Tibial nerve (tissue), 4 donors: Measurements from ENCODE around the gene COPG2. TPM values are rescaled to one million over a fixed set of nuclear protein-coding genes. Genes with fewer than 3 reads are reported as not detected.
"Not testable (repeated sequence)": the region's sequence is repeated elsewhere in the genome, so short reads cannot be mapped to it uniquely, and the experiment has no call there.

ENCODE experiments used
- DNase-seq, 2 donors: peaks; one replicate each; pipeline ENCODE4 v3.0.0-alpha.2; 2019; ENCODE audit warnings: low spot score in 2 of 2
- H3K27ac ChIP-seq, 4 donors: fragments of 200-600 bp; sonication (generic) in 3 of 4; one replicate each; pipeline ENCODE4 v1.5.1; 2017 to 2019; ENCODE audit warnings: mild to moderate bottlenecking in 1 of 4
- H3K27me3 ChIP-seq, 2 donors: fragments of 200-600 bp; sonication (generic) in 1 of 2; one replicate each; pipeline versions ENCODE4 v1.5.1 to v1.6.0; 2017 to 2019
- H3K36me3 ChIP-seq, 3 donors: fragments of 200-600 bp; sonication (generic); one replicate each; pipeline ENCODE4 v1.5.1; 2018 to 2019
- H3K4me1 ChIP-seq, 4 donors: fragments of 200-600 bp; sonication (generic) in 3 of 4; one replicate each; pipeline ENCODE4 v1.5.1; 2017 to 2019
- H3K4me3 ChIP-seq, 4 donors: fragments of 200-600 bp; sonication (generic) in 3 of 4; one replicate each; pipeline ENCODE4 v1.5.1; 2017 to 2019; ENCODE audit warnings: mild to moderate bottlenecking in 1 of 4, moderate library complexity in 1 of 4
- H3K9me3 ChIP-seq, 4 donors: fragments of 200-600 bp; sonication (generic) in 3 of 4; one replicate each; pipeline ENCODE4 v1.5.1; 2017 to 2019
- CTCF ChIP-seq, 5 experiments: fragments of 200-600 bp in 3 of 5; fragments of 450-650 bp in 2 of 5; sonication (generic) in 3 of 5; IDR thresholded peaks; one replicate each; pipeline ENCODE4 v1.5.1; 2016 to 2019; ENCODE audit warnings: antibody characterized with exemption in 5 of 5, mild to moderate bottlenecking in 3 of 5, moderate library complexity in 2 of 5
- EP300 ChIP-seq, 2 donors: sonication (generic); formaldehyde crosslinking; IDR thresholded peaks; one replicate each; pipeline ENCODE4 v1.6.1; 2017; ENCODE audit warnings: antibody characterized with exemption in 2 of 2, mild to moderate bottlenecking in 1 of 2
- POLR2A ChIP-seq, 2 donors: fragments of 450-650 bp; IDR thresholded peaks; one replicate each; pipeline ENCODE4 v1.6.1; 2017; ENCODE audit warnings: antibody characterized with exemption in 2 of 2, mild to moderate bottlenecking in 2 of 2, moderate library complexity in 2 of 2
- WGBS, 2 donors: methylation state at CpG; one replicate each; pipeline ENCODE4 v1.1.5; 2018; 5-methylcytosine and 5-hydroxymethylcytosine counted together
- total RNA-seq, 4 donors: library from RNA; depleted of rRNA; stranded (reverse); fragments of >200 nt; gene quantifications; one replicate each; pipeline ENCODE4 v1.1.0, GENCODE V29; 2016

COPG2 gene
- total RNA-seq, 4 donors from 2014 or later, result 12.7 to 22.7 (median 20.2) TPM

- Histone ChIP-seq H3K36me3 (peaks cover 0 to 48% (median 0%) of the 10 kb centered on the region in 3 donors), H3K4me3 (no peak overlapping the region), H3K27me3 (no peaks in the 10 kb centered on the region), H3K27ac (no peak overlapping the region), H3K9me3 (no peaks in the 10 kb centered on the region), H3K4me1 (no peaks in the 10 kb centered on the region)
- 75 to 79% methylated on average over 3 of the region's 3 CpGs for WGBS, 2 donors
- no peak for TF ChIP-seq EP300 (IDR thresholded peaks at IDR 0.05)
- no peak for TF ChIP-seq CTCF (IDR thresholded peaks at IDR 0.05)
- no peak for TF ChIP-seq POLR2A (IDR thresholded peaks at IDR 0.05)
- DNase-seq, result no peak
These were observed 153.1 kb downstream of the COPG2 start for GRCh38 chr7:130515315-130516040.

- H3K4me3 ChIP-seq, result no peak overlapping the region
- TF ChIP-seq EP300 (IDR thresholded peaks at IDR 0.05) (no peak), POLR2A (IDR thresholded peaks at IDR 0.05) (no peak), CTCF (IDR thresholded peaks at IDR 0.05) (no peak)
- no peak for DNase-seq
- no peak overlapping the region for H3K27ac ChIP-seq
- H3K36me3 ChIP-seq, result peaks cover 0 to 63% (median 0%) of the 10 kb centered on the region in 3 donors
- H3K9me3 ChIP-seq, result no peaks in the 10 kb centered on the region
- no peaks in the 10 kb centered on the region for H3K27me3 ChIP-seq
- no peaks in the 10 kb centered on the region for H3K4me1 ChIP-seq
- WGBS, 2 donors, result 97% methylated on average over 1 of the region's 1 CpG
These were observed 155.1 kb downstream of the COPG2 start for GRCh38 chr7:130513447-130513846.

- H3K9me3 ChIP-seq, H3K4me1 ChIP-seq, H3K4me3 ChIP-seq, H3K27me3 ChIP-seq, H3K27ac ChIP-seq, DNase-seq: not testable (repeated sequence)
- 92 to 93% methylated on average over 3 of the region's 3 CpGs for WGBS, 2 donors
- peaks cover 0 to 73% (median 0%) of the 10 kb centered on the region in 3 donors for H3K36me3 ChIP-seq
These were observed 156.5 kb downstream of the COPG2 start for GRCh38 chr7:130512038-130512437.

GRCh38 chr7:130506358-130506757, 162.2 kb downstream of the COPG2 start:
- no peak for DNase-seq
- Histone ChIP-seq H3K4me3 (no peak overlapping the region), H3K27me3 (no peaks in the 10 kb centered on the region), H3K27ac (no peak overlapping the region), H3K4me1 (no peaks in the 10 kb centered on the region), H3K9me3 (no peaks in the 10 kb centered on the region), H3K36me3 (peaks cover 0 to 84% (median 0%) of the 10 kb centered on the region in 3 donors)
- no peak for TF ChIP-seq POLR2A (IDR thresholded peaks at IDR 0.05)
- no peak for TF ChIP-seq EP300 (IDR thresholded peaks at IDR 0.05)
- TF ChIP-seq CTCF (IDR thresholded peaks at IDR 0.05), result no peak
- 93% methylated on average over 3 of the region's 3 CpGs for WGBS, 2 donors

- H3K9me3 ChIP-seq, result no peaks in the 10 kb centered on the region
- peaks cover 0 to 89% (median 0%) of the 10 kb centered on the region in 3 donors for H3K36me3 ChIP-seq
- H3K4me3 ChIP-seq, result no peak overlapping the region
- DNase-seq, result no peak
- TF ChIP-seq CTCF (IDR thresholded peaks at IDR 0.05) (no peak), EP300 (IDR thresholded peaks at IDR 0.05) (no peak), POLR2A (IDR thresholded peaks at IDR 0.05) (no peak)
- no peak overlapping the region for H3K27ac ChIP-seq
- H3K27me3 ChIP-seq, result no peaks in the 10 kb centered on the region
- no peaks in the 10 kb centered on the region for H3K4me1 ChIP-seq
These were observed 162.8 kb downstream of the COPG2 start for GRCh38 chr7:130505753-130506152.
